Measurements from ENCODE around the gene ARFRP1. TPM values are rescaled to one million over a fixed set of nuclear protein-coding genes. Genes with fewer than 3 reads are reported as not detected.

The ARFRP1 gene
- total RNA-seq, 1 experiment from 2014 or later, result 119 TPM

DNA sequence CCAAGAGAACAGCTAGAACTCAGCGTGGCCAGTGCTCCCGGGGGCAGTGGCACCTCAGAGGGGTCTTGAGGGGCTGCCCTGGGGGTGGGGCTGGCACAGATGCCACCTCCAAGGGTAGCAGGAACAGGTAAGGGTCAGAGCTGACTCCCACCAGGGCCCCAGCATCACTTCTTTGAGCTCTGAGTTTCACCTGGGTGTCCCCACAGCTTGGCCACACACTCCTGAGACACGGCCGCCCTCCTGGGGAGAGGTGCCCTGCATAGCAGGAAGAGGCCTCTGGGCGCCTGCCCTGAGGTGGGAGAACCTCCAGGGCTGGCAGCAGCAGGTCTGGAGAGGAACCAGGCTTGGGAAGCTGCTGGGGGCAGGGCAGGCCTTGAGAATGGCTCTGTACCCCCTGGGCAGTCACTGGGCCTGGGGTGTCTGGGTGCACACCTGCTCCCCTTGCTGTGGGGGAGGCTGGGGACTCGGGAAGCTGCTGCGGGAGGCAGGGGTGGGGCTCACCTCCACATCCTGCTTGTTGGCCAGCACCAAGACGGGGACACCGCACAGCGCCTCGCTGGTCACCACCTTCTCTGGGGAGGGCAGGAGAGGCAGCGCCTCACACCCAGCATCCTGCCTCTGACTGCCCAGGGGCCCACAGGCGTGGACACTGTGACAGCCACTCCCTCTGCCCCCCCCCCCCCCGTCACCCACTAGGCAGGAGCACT is 6.3 kb downstream of the ARFRP1 start:
- peaks cover 100% of the 10 kb centered on the region for H3K36me3 Mint-ChIP-seq (ENCODE audit: insufficient read depth, unreplicated experiment)
- no peaks in the 10 kb centered on the region for H3K9me3 ChIP-seq
- ChIA-PET POLR2A (no interaction called here), CTCF (no interaction called here)
- no peaks in the 10 kb centered on the region for H3K9me3 Mint-ChIP-seq (ENCODE audit: unreplicated experiment)
- H3K4me3 ChIP-seq (ENCODE audit: low read depth, low read length), result no peak overlapping the region
- DNase-seq, result peak; percentile 29 to 58
- H3K4me1 Mint-ChIP-seq (ENCODE audit: low read depth, unreplicated experiment), result peaks cover 13% of the 10 kb centered on the region
- no peaks in the 10 kb centered on the region for H3K27me3 ChIP-seq (replicated peaks; ENCODE audit: control insufficient read depth, insufficient read depth, low read length)
- peaks cover 28% of the 10 kb centered on the region for H3K4me1 ChIP-seq
- no TSS peak for BruUV-seq (replicated peaks)
- TF ChIP-seq CTCF (IDR thresholded peaks at IDR 0.05; ENCODE audit: insufficient read depth in 1 of 2, low read depth in 1 of 2, low read length in 1 of 2, severe bottlenecking in 1 of 2, unreplicated experiment in 1 of 2), result no peak
- peaks cover 12% of the 10 kb centered on the region for H3K36me3 ChIP-seq (ENCODE audit: control insufficient read depth, insufficient read depth, low read length)
- H3K27ac Mint-ChIP-seq (ENCODE audit: unreplicated experiment), result peak overlapping the region; percentile 30
- H3K27me3 Mint-ChIP-seq (ENCODE audit: insufficient read depth, unreplicated experiment), result no peaks in the 10 kb centered on the region
- no peak overlapping the region for H3K4me3 Mint-ChIP-seq (ENCODE audit: unreplicated experiment)
- intact Hi-C loops (cut with micrococcal nuclease; ENCODE audit: unreplicated experiment), result no loop called here

- Histone ChIP-seq H3K9me3 (no peaks in the 10 kb centered on the region), H3K4me3 (ENCODE audit: low read depth, low read length) (no peak overlapping the region), H3K4me1 (peaks cover 26% of the 10 kb centered on the region), H3K36me3 (ENCODE audit: control insufficient read depth, insufficient read depth, low read length) (peaks cover 8% of the 10 kb centered on the region), H3K27me3 (replicated peaks; ENCODE audit: control insufficient read depth, insufficient read depth, low read length) (no peaks in the 10 kb centered on the region)
- no peak for TF ChIP-seq CTCF (IDR thresholded peaks at IDR 0.05; ENCODE audit: insufficient read depth in 1 of 2, low read depth in 1 of 2, low read length in 1 of 2, severe bottlenecking in 1 of 2, unreplicated experiment in 1 of 2)
- intact Hi-C loops (cut with micrococcal nuclease; ENCODE audit: unreplicated experiment), result no loop called here
- Mint-ChIP-seq H3K4me3 (ENCODE audit: unreplicated experiment) (no peak overlapping the region), H3K27ac (ENCODE audit: unreplicated experiment) (peak overlapping the region; percentile 30), H3K9me3 (ENCODE audit: unreplicated experiment) (no peaks in the 10 kb centered on the region), H3K4me1 (ENCODE audit: low read depth, unreplicated experiment) (peaks cover 11% of the 10 kb centered on the region), H3K27me3 (ENCODE audit: insufficient read depth, unreplicated experiment) (peaks cover 2% of the 10 kb centered on the region), H3K36me3 (ENCODE audit: insufficient read depth, unreplicated experiment) (peaks cover 100% of the 10 kb centered on the region)
- ChIA-PET CTCF (no interaction called here), POLR2A (no interaction called here)
- peak in 1 of 2 experiments; percentile 14 for DNase-seq
- no TSS peak for BruUV-seq (replicated peaks)
Measured at GRCh38 chr20:63701051-63701328, 6.8 kb downstream of the ARFRP1 start.

GRCh38 chr20:63700199-63701050 is 7.4 kb downstream of the ARFRP1 start:
- intact Hi-C loops (cut with micrococcal nuclease; ENCODE audit: unreplicated experiment), result no loop called here
- H3K36me3 Mint-ChIP-seq (ENCODE audit: insufficient read depth, unreplicated experiment), result peaks cover 100% of the 10 kb centered on the region
- Histone ChIP-seq H3K4me3 (ENCODE audit: low read depth, low read length) (no peak overlapping the region), H3K27me3 (replicated peaks; ENCODE audit: control insufficient read depth, insufficient read depth, low read length) (no peaks in the 10 kb centered on the region), H3K9me3 (no peaks in the 10 kb centered on the region), H3K4me1 (peaks cover 26% of the 10 kb centered on the region), H3K36me3 (ENCODE audit: control insufficient read depth, insufficient read depth, low read length) (peaks cover 5% of the 10 kb centered on the region; the same call in 1 of the 2 replicates)
- no peaks in the 10 kb centered on the region for H3K9me3 Mint-ChIP-seq (ENCODE audit: unreplicated experiment)
- POLR2A ChIA-PET, result no interaction called here
- peak; percentile 38 to 49 for DNase-seq
- BruUV-seq (replicated peaks), result no TSS peak
- no peak overlapping the region for H3K4me3 Mint-ChIP-seq (ENCODE audit: unreplicated experiment)
- CTCF ChIA-PET, result no interaction called here
- peaks cover 11% of the 10 kb centered on the region for H3K4me1 Mint-ChIP-seq (ENCODE audit: low read depth, unreplicated experiment)
- peaks cover 2% of the 10 kb centered on the region for H3K27me3 Mint-ChIP-seq (ENCODE audit: insufficient read depth, unreplicated experiment)
- H3K27ac Mint-ChIP-seq (ENCODE audit: unreplicated experiment), result peak overlapping the region; percentile 30
- no peak for TF ChIP-seq CTCF (IDR thresholded peaks at IDR 0.05; ENCODE audit: insufficient read depth in 1 of 2, low read depth in 1 of 2, low read length in 1 of 2, severe bottlenecking in 1 of 2, unreplicated experiment in 1 of 2)

All from Caco-2 (cell line).